HG02623 (cell line): ENCODE results near the gene HSD11B1L.
"Not testable (repeated sequence)": the region's sequence is repeated elsewhere in the genome, so short reads cannot be mapped to it uniquely, and the experiment has no call there.

Experiments
- ATAC-seq: cut with Tn5 transposase; IDR thresholded peaks from one replicate; pipeline ENCODE4 v1.9.1; 2021; ENCODE audit warnings: moderate library complexity; ENCODE audit not compliant: unreplicated experiment

Gene HSD11B1L

DNA sequence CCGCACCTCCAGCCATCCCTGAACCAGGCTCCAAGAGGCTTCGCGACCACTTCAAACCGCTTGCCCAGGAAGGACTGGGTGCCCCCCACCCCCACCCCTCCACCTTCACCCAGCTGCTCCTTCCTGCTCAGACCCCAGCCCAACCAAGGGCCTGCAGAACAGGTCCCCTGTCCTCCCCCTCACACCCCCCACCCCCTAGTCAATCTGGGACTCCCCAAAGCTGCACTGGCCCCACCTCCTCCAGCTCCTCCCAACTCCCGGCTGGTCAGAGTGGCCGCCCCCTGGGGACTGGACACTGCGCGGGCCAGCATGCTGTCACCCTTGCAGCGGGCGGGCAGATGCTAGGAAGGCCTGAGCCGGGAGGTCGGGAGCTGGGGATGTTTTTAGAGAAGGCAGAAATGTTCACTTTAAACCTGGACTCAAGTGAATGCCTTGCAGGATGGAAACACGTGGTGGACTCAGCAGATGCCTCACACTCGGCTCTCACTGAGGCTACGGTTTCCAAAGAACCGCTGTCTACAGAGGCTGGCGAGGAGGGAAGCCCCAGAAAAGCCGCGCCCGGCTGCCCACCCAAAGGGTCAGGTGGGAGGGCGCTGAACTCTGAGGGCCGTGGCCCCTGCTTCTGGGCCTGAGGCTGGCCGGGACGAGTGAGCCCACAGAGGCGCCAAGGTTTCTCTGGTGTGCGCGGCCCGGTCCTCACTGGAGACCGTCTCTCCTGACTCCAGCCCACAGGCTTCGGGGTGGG, 17.2 kb downstream of the HSD11B1L start:
- no peak for ATAC-seq

DNA sequence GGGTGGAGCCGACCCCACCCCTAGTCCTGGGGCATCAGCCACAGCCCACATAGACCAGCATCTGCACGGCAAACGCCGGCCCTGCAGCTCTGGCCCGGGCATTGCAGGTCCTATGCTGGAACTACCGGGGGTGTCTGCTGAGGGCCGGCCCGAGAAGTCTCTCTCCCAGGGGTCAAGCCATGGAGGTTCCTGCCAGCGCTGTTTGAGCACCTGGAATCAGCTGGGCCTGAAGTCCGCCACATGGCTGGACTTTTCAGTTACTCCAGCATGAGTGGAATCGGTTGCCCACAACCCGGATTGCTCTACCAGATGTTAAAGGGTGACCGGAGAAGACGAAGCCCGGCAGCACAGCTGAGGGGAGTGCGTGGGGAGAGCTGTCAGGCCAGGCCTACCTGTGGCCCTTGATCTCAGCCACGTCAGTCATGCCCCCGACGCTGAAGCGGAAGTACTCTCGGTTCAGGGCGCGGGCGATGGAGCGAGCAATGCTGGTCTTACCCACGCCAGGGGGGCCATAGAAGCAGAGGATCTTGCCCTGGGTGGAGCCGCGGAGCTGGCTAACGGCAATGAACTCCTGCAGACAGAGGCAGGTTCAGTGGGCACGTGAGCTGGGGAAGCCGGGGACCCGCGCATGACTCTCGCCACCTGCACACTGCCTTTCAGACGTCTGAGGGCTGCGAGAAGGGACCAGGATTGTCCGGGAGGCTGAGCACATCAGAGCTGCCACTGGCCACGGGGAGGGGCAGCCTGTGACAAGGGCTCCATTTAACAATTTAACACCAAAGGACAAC, 18.0 kb downstream of the HSD11B1L start:
- no peak for ATAC-seq

DNA sequence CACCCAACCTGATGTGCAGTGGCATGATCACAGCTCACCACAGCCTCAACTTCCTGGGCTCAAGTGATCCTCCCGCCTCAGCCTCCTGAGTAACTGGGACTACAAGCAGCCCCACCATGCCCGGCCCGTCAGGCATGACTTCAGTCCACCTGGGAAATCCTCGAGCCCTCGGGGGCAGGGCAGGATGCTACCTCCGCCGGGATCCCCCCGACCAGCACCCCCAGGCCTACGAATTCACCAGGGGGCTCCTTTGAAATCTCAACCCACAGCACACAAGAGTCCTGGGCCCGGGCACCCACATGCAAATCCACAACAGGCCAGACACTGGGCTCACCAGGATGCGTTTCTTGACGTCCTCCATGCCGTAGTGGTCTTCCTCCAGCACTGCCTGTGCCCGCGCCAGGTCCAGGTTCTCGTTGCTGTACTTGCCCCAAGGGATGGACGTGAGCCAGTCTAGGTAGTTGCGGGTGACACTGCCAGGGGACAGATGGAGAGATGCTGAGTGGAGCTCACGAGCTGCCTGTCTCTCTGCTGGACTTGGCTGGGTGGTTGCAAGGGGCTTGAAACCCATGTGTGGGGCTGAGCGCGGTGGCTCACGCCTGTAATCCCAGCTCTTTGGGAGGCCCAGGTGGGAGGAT, 19.7 kb downstream of the HSD11B1L start:
- ATAC-seq, result no peak

DNA sequence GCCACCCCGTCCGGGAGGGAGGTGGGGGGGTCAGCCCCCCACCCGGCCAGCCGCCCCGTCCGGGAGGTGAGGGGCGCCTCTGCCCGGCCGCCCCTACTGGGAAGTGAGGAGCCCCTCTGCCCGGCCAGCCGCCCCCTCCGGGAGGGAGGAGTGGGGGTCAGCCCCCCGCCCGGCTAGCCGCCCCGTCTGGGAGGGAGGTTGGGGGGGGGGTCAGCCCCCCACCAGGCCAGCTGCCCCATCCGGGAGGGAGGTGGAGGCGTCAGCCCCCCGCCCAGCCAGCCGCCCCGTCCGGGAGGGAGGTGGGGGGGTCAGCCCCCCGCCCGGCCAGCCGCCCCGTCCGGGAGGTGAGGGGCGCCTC, 21.2 kb downstream of the HSD11B1L start:
- ATAC-seq, result not testable (repeated sequence)

DNA sequence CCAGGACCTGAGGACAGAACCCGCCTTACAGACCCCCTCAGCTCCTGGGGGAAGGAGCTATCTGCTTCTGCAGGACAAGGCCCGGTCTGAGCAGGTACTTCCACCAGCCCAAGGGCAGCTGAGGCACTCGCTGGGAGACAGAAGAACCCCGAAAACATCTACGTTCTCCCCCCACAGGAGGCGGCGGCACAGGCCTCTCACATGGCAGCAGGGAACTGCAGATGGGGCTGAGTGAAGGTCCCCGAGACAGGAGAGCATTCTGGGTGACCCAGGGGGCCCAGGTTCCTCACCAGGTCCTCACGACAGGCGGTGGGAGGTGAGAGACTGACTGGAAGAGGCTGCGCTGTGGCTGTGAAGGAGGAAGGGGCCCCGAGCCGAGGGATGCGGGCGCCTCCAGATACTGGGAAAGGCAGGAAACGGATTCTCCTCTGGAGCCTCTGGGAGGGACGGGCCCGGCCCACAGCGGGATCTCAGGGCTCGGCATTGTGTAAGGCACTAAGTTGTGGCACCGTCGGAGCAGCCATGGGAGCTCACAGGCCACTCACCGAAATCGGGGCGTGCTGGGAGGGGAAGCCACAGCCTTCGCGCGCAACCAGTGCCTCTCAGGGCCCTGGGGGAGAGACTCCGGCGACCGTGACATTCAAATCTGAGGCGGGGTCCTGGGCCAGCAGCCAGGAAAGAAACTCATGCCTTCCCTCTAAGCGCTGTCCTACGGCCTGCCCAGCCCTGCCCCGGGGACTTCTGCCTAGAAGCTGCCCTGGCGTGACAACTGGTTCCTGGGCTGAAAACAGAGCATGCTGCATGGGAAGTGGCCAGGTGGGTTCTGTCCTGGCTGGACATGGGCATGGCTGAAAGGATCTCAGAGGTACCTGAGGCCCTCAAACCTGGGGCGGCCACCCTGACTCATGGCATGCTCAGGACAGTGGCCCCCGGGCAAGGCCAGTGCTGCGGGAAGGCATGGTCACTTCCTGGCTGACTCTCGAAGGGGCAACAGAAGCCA, 23.3 kb downstream of the HSD11B1L start:
- no peak for ATAC-seq

DNA sequence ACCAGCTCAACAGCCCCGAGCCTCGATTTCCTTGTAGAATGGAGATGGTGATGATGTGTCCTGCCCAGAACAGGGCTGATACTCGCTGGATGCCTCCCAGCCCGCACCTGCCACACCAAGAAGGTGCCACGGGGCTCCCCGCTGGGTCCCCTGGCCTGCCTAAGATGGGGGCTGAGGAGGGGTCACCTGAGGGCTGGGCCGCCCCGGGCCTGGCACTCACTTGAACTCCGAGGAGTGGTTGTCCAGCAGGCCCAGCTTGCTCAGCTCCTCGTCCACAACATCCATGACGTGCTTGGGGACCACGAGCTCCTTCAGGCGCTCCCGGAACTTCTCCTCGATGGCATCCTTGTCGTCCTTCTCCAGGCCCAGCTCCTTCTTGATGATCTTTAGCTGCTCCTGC, 24.7 kb downstream of the HSD11B1L start:
- ATAC-seq, result no peak

DNA sequence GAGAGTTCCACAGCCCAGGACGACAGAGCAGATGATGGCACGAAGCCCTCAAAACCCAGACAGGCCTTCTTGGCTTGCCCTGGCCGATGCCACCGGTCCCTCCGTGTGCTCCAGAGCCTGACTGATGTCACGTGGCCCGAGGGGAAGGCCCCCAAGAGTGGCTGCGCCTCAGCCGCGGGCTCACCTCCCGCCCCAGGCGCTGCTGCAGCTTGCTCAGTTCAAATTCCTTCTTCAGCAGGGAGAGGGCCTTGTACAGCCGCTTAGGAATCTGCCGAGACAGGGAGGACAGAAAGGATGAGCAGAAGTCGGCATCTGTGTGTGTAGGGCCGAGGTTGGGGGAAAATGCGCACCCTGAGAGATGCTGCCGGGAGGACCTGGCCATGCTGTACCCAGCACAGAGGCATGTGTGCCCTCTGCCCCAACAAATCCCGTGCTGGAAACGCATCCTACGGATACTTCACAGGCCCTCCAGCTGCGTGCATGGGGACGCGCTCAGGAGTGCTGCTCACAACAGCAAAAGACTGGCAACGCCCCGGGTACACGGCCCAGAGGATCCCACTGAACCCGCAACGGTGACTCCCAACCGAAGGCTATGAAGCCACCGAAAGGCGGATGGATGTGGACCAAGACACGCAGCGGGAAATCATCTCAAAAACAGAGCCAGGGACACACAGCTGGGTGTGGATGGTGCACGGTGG, 26.2 kb downstream of the HSD11B1L start:
- no peak for ATAC-seq

DNA sequence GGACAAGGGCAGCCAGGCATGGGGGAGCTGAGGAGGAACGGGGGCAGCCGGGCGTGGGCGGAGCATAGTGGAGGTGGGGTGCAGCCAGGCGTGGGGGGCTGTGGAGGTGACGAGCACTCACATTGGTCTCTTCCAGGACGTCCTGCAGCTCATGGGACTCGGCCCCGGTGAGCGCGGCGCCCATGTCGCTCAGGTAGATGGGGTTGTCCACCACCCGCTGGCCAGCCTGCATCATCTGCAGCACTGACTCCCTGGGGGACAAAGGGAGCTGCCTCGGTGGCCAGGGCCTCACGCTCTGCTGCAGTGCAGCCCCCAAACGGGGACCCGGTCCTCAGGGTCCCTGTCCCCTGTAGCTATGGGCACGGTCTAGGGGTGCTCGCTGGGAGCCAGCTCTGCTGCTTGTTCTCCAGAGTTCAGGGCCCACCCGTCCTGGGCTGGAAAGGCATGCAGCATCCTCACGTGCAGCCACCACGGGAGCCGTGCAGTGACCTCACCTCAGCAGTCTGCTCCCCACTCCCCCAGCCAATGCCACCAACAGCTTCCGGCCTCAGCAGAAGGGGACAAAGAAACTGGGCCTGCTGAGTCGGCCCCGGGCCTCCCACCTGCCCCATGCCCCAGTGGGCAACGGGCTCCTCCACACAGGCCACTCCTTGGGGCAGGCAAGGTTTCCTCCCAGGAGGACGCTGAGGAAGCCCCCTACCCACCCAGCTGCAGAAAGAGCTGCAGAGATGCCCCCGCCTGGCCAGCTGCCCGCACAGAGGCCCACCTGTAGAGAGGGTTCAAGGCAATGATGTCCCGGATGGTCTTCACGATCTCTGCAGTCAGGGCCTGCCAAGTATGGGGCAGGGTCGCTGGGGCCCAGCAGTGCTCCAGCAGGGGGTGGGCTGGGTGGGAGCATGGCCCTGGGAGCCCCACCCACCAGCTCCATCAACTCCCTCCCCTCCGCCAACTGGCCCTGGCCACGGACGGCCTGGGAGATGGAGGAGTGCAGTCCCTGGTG, 27.0 kb downstream of the HSD11B1L start:
- ATAC-seq, result no peak

DNA sequence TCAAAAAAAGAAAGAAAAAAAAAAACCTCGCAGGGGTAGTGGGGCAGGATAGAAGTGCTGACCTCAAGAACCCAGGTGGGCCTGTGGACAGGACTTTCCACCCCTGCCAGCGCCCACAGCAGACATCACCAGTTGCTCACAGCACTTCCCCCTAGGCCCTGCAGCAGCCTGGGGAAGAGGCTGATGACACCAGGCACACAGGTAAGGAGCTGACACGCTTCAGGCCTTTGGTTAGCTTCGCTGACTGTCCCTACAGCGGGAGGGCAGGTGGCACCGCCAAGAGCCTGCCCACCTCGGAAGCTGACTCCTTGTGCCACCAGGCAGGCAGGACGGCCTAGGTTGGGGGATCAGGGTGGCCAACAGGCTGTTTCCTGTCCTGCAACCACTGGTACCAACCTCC, 30.2 kb downstream of the HSD11B1L start:
- ATAC-seq, result no peak

DNA sequence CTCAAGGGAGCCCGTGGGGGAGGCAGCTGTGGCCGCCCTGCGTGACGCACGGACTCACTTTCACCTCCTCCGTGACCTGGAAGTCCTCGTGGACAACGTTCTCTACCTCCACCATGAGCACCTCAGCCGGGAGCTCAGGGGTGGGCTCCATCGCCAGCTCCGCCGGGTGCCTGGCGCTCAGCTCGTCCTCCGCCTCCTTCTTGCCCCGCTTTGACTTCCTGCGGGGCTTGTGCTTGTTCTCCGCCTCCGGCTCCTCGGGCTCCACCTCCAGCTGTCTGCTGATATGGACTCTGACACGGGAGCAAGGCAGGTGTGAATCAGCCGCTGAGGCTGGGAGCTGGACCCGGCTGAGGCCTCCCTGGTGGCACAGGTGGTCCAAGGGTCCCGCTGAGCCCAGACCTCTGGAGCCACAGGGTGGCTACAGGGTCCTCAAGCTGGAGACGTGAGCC, 30.9 kb downstream of the HSD11B1L start:
- no peak for ATAC-seq

DNA sequence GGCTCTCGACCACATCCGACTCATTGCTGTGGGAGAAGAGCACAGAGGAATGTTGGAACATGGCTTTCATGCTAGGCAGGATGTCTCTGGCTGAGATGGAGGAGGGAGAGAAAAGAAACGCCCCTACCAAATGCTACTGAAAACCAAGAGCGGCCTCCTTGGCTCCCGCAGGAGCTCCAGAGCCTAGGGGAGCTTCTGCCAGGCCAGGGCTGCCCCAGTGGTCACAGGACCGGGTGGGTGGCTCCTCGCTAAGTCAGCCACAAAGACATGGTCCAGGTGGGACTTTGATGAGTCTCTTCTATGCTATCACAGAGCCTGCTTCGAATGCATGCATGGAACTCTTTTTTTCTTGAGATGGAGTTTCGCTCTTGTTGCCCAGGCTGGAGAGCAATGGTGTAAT, 32.4 kb downstream of the HSD11B1L start:
- no peak for ATAC-seq

DNA sequence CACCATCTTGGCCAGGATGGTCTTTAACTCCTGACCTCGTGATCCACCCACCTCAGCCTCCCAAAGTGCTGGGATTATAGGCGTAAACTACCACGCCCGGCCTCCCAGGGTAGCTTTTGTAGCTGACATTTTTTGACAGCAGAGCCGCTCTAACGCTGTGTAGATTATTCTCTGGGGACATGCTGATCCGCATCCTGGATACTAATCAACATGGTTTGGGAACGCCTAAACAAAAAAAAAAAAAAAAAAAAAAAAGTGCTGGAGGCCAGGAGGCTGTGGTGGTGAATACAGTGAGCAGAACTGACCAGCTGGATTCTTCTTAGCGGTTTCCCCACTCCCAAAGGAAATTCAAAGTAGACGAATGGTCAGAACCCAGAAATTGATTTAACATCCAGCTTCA, 34.0 kb downstream of the HSD11B1L start:
- no peak for ATAC-seq

DNA sequence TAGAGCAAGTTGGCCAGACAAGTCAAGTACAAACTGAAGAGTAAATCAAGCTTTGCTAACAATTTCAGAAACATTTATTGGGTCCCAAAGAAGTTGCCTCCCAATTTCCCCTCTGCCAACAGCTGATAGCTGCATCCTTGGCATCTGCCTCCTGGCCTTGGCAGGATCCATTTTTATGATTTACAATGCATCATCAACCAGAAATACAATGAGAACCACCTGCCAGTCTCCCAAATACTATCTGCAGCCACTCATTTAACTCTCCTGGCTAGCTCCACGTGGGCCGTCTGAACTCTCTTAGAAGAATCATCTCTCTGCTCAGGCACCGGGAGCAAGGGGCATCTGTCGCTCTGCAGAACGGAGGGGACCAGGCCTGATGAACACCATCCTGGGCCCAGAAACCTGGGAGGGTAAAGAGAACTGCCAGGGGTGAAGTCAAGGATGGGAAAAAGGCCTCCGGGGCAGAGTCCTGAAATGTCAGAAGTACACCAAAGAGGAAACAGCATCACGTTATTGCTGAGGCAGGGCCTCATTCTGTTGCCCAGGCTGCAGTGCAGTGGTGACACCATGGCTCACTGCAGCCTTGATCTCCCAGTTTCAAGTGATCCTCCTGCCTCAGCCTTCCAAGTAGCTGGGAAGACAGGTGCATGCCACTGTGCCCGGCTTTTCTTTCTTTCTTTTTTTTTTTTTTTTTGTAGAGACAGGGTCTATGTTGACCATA, 36.5 kb downstream of the HSD11B1L start:
- no peak for ATAC-seq

DNA sequence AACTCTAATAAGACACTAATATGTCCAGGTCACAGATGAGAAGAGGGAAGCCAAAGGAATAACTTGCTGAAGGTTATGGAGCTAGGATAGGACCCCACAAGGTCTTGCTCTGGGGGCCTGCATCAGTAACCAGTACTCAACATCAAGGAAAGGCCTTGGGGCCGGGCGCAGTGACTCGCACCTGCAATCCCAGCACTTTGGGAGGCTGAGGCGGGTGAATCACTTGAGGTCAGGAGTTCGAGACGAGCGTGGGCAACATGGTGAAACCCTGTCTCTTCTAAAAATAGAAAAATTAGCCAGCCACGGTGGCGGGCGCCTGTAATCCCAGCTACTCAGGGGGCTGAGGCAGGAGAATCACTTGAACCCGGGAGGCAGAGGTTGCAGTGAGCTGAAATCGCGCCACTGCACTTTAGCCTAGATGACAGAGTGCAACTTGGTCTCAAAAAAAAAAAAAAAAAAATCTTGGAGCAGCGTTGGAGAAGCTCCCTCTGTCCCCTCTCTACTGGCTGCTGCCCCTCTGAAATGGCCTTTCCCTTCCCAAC, 37.3 kb downstream of the HSD11B1L start:
- ATAC-seq, result no peak

DNA sequence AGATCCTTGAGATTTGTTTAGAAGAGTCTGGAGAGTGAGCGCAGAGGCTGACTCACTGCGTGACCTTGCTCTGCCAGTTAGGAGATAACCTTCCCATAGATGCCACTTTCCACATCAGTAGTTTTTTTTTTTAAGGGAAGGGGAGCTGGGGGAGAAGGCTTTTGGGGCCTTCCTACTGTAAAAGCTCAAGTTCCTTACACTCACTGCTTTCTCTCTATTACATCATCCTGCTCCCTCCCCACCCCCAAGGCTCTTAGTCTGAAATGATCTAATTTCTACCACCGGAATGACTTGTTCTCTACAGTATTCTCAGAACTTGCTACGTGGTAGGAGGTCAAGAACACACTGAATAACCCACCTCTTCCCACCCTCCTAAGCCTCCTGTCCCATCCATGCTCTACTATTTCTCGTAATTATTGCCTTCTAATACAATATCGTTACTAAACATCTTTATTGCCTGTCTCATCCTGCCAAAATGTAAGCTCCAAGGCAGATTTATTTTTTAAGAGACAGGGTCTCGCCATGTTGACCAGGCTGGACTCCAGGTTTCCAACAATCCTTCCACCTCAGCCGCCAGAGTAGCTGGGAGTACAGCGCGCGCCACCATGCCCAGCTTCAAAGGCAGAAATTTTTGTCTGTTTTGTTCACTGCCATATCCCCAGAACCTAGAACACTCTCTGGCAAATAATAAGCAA, 37.9 kb downstream of the HSD11B1L start:
- no peak for ATAC-seq

DNA sequence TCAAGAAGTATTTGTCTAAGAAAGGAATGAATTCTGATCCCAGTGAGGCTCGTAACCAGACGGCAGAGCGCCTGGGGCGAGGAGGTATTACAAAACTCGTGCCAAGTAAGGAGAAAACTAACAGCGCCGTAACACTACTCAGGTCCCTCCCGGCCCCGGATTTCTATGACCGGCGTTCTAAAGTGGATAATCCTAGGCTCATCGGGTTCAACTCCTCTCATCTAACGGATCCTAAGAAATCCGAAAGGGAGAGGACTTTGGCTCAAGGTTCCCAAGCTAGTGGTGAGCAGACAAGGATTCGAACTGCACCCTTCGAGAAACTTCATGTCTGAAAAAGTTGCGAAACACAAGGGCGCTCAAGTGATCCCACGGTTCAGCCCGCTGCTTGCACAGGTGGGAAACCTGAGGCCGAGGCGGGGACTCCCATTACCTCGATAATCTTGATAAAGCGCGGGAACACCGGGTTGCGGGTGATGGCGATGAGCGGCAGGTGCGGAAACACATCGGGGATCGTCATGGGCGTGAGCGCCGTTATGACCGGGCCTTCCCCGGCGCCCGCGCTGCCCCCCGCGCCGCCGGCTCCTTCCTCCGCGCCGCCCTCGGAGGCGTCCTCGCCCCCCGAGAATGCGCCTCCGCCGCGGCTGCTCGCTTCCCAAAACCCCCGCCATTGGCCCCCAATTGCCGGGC, 38.6 kb downstream of the HSD11B1L start:
- ATAC-seq, result no peak
